Spleen (tissue), 11 donors: ENCODE measurements around the gene FLYWCH1. TPM values are rescaled to one million over a fixed set of nuclear protein-coding genes. Genes with fewer than 3 reads are reported as not detected.

Experiments
- DNase-seq: peaks from one replicate; pipeline ENCODE4 v3.0.0-alpha.2; 2020
- H3K27ac ChIP-seq, 8 donors: fragments of 200-600 bp; sonication (generic) in 7 of 8; 1 replicate in 4 of 8; 2 replicates in 4 of 8; pipeline versions ENCODE4 v1.5.0 to v1.8.0; 2016 to 2021; ENCODE audit warnings: inconsistent platforms in 4 of 8, mild to moderate bottlenecking in 4 of 8, moderate library complexity in 1 of 8
- H3K27me3 ChIP-seq, 7 donors: fragments of 200-600 bp; sonication (generic) in 6 of 7; replicated peaks in 1 of 7; 1 replicate in 4 of 7; 2 replicates in 3 of 7; pipeline versions ENCODE4 v1.5.0 to v1.8.0; 2016 to 2021; ENCODE audit warnings: inconsistent platforms in 3 of 7, mild to moderate bottlenecking in 1 of 7
- H3K36me3 ChIP-seq, 6 donors: fragments of 200-600 bp; sonication (generic) in 5 of 6; 1 replicate in 4 of 6; 2 replicates in 2 of 6; pipeline versions ENCODE4 v1.5.0 to v1.8.0; 2016 to 2021; ENCODE audit warnings: inconsistent platforms in 2 of 6
- H3K4me1 ChIP-seq, 6 donors: fragments of 200-600 bp; sonication (generic) in 5 of 6; 1 replicate in 3 of 6; 2 replicates in 3 of 6; pipeline versions ENCODE4 v1.5.0 to v1.8.0; 2016 to 2021; ENCODE audit warnings: inconsistent platforms in 3 of 6
- H3K4me3 ChIP-seq, 8 donors: fragments of 200-600 bp; sonication (generic) in 7 of 8; 1 replicate in 4 of 8; 2 replicates in 4 of 8; pipeline versions ENCODE4 v1.5.0 to v1.8.0; 2016 to 2021; ENCODE audit warnings: inconsistent platforms in 4 of 8, mild to moderate bottlenecking in 4 of 8, moderate library complexity in 2 of 8
- H3K9me3 ChIP-seq, 8 donors: fragments of 200-600 bp; sonication (generic) in 7 of 8; 1 replicate in 4 of 8; 2 replicates in 4 of 8; pipeline versions ENCODE4 v1.5.0 to v1.8.0; 2016 to 2021; ENCODE audit warnings: inconsistent platforms in 4 of 8
- CTCF ChIP-seq, 11 experiments: fragments of 200-600 bp in 7 of 11; fragments of 450-650 bp in 4 of 11; sonication (generic) in 4 of 11; IDR thresholded peaks in 8 of 11; conservative IDR thresholded peaks in 3 of 11; 1 replicate in 7 of 11; 2 replicates in 4 of 11; pipeline versions ENCODE4 v1.4.0 to v1.8.0; 2016 to 2021; ENCODE audit warnings: antibody characterized with exemption in 11 of 11, inconsistent platforms in 4 of 11, mild to moderate bottlenecking in 1 of 11
- POLR2A ChIP-seq, 3 donors: fragments of 450-650 bp; IDR thresholded peaks; one replicate each; pipeline ENCODE4 v1.5.1; 2017; ENCODE audit warnings: antibody characterized with exemption in 3 of 3, mild to moderate bottlenecking in 1 of 3
- POLR2AphosphoS5 ChIP-seq, 3 donors: sonication (generic); formaldehyde crosslinking; IDR thresholded peaks; one replicate each; pipeline ENCODE4 v1.5.1; 2017; ENCODE audit warnings: antibody characterized with exemption in 3 of 3
- WGBS, 5 donors: extraction: QIAGEN DNeasy Blood & Tissue Kit in 3 of 5; methylation state at CpG; one replicate each; pipeline versions ENCODE4 v1.1.5 to v1.1.7; 2013 to 2018; 5-methylcytosine and 5-hydroxymethylcytosine counted together
- intact Hi-C: fragments of 100-400 bp; cut with DNase I; formaldehyde crosslinking; loops from one replicate; pipeline ENCODE4 v1.15.0; 2023; ENCODE audit warnings: low total_unique reads
- polyA plus RNA-seq, 3 donors: library from polyadenylated mRNA; stranded (reverse); fragments of 200-250 nt; gene quantifications; one replicate each; pipeline ENCODE4 v1.2.1, GENCODE V29; 2013
- total RNA-seq, 7 donors: library from RNA; depleted of rRNA in 3 of 7; stranded (reverse); fragments of >200 nt in 3 of 7; fragmentation: NEBNext Ultra II Directional in 4 of 7; extraction: Animal tissue kit (Norgen Biotek cat#: 25700) in 4 of 7; gene quantifications; one replicate each; pipeline versions ENCODE4 v1.1.0 to v1.2.1, GENCODE V29; 2016 to 2021
- donor health status: healthy with polysubstance abuse.
- donor health status: DM: no; HTN: no; CAD: no; lungs with moderate emphysema.
- donor health status: DM: no; HTN: no; CAD: no.
- donor health status: Bipolar disorder and iron deficiency.
- donor health status: healthy.
- donor health status: DM: no; HTN: no; CAD: no.
- donor health status: DM: yes; HTN: yes; CAD: no.

Gene FLYWCH1
- total and polyA plus RNA-seq, 10 donors = 14.0 to 79.3 (median 53.1) TPM

GRCh38 chr16:2934450-2934849 is 22.7 kb downstream of the FLYWCH1 start:
- no peak for DNase-seq
- H3K4me1 ChIP-seq = no peaks in the 10 kb centered on the region
- no peak overlapping the region for H3K27ac ChIP-seq
- no peaks in the 10 kb centered on the region for H3K9me3 ChIP-seq
- no peak overlapping the region for H3K4me3 ChIP-seq
- WGBS, 5 donors = 81 to 93% (median 84%) methylated on average over 15 of the region's 15 CpGs
- no peak for TF ChIP-seq POLR2A (IDR thresholded peaks at IDR 0.05)
- TF ChIP-seq POLR2AphosphoS5 (IDR thresholded peaks at IDR 0.05) = no peak
- no peak for TF ChIP-seq CTCF (IDR thresholded peaks at IDR 0.05 in 8 of 11, conservative IDR thresholded peaks at IDR 0.05 in 3 of 11)
- intact Hi-C loops = no loop called here
- H3K27me3 ChIP-seq = no peaks in the 10 kb centered on the region
- H3K36me3 ChIP-seq = peaks cover 6 to 97% (median 76%) of the 10 kb centered on the region in 6 donors

GRCh38 chr16:2936436-2937011 is 24.8 kb downstream of the FLYWCH1 start:
- no peaks in the 10 kb centered on the region for H3K9me3 ChIP-seq
- H3K36me3 ChIP-seq = peaks cover 5 to 97% (median 79%) of the 10 kb centered on the region in 6 donors
- WGBS, 5 donors = 88 to 96% (median 91%) methylated on average over 16 to 22 of the region's 22 CpGs
- H3K4me1 ChIP-seq = no peaks in the 10 kb centered on the region
- no peak overlapping the region for H3K4me3 ChIP-seq
- intact Hi-C loops = no loop called here
- no peak overlapping the region for H3K27ac ChIP-seq
- no peak for TF ChIP-seq POLR2AphosphoS5 (IDR thresholded peaks at IDR 0.05)
- no peak for TF ChIP-seq CTCF (IDR thresholded peaks at IDR 0.05 in 8 of 11, conservative IDR thresholded peaks at IDR 0.05 in 3 of 11)
- no peaks in the 10 kb centered on the region for H3K27me3 ChIP-seq
- no peak for DNase-seq

- H3K27me3 ChIP-seq = no peaks in the 10 kb centered on the region
- no peaks in the 10 kb centered on the region for H3K9me3 ChIP-seq
- WGBS, 5 donors = 59 to 97% (median 85%) methylated on average over 5 to 24 of the region's 24 CpGs
- no peak for DNase-seq
- no peak overlapping the region for H3K4me3 ChIP-seq
- TF ChIP-seq POLR2AphosphoS5 (IDR thresholded peaks at IDR 0.05) (no peak), CTCF (IDR thresholded peaks at IDR 0.05 in 8 of 11, conservative IDR thresholded peaks at IDR 0.05 in 3 of 11) (no peak), POLR2A (IDR thresholded peaks at IDR 0.05) (no peak)
- intact Hi-C loops = no loop called here
- no peak overlapping the region for H3K27ac ChIP-seq
- no peaks in the 10 kb centered on the region for H3K4me1 ChIP-seq
- H3K36me3 ChIP-seq = peaks cover 5 to 100% (median 81%) of the 10 kb centered on the region in 6 donors
Observed at GRCh38 chr16:2937170-2937569, 25.4 kb downstream of the FLYWCH1 start.

- Histone ChIP-seq H3K27ac (no peak overlapping the region), H3K4me3 (no peak overlapping the region), H3K4me1 (no peaks in the 10 kb centered on the region), H3K27me3 (no peaks in the 10 kb centered on the region), H3K9me3 (no peaks in the 10 kb centered on the region), H3K36me3 (peaks cover 5 to 100% (median 82%) of the 10 kb centered on the region in 6 donors)
- no peak for DNase-seq
- intact Hi-C loops = no loop called here
- TF ChIP-seq POLR2AphosphoS5 (IDR thresholded peaks at IDR 0.05) (no peak), CTCF (IDR thresholded peaks at IDR 0.05 in 8 of 11, conservative IDR thresholded peaks at IDR 0.05 in 3 of 11) (no peak), POLR2A (IDR thresholded peaks at IDR 0.05) (no peak)
- 86 to 96% (median 94%) methylated on average over 3 to 12 of the region's 12 CpGs for WGBS, 5 donors
Observed at GRCh38 chr16:2938206-2938605, 26.5 kb downstream of the FLYWCH1 start.
